GM12864 (cell line): Measurements from ENCODE around the gene AP1G2.

Experiments used
- DNase-seq: peaks from one replicate; pipeline ENCODE4 v3.0.0-alpha.2; 2011; ENCODE audit warnings: low read depth
- H3K4me3 ChIP-seq: 2 replicates; pipeline ENCODE4 v1.5.1; 2011; ENCODE audit warnings: mild to moderate bottlenecking, low read depth, low read length, control low read depth
- TF ChIP-seq, protein P1 (sequence below): IDR thresholded peaks from 2 replicates; pipeline ENCODE4 v1.5.1; 2011; ENCODE audit warnings: low read depth, mild to moderate bottlenecking, moderate library complexity, low read length, control low read depth, inconsistent platforms; ENCODE audit errors: missing control alignments

Gene AP1G2

DNA sequence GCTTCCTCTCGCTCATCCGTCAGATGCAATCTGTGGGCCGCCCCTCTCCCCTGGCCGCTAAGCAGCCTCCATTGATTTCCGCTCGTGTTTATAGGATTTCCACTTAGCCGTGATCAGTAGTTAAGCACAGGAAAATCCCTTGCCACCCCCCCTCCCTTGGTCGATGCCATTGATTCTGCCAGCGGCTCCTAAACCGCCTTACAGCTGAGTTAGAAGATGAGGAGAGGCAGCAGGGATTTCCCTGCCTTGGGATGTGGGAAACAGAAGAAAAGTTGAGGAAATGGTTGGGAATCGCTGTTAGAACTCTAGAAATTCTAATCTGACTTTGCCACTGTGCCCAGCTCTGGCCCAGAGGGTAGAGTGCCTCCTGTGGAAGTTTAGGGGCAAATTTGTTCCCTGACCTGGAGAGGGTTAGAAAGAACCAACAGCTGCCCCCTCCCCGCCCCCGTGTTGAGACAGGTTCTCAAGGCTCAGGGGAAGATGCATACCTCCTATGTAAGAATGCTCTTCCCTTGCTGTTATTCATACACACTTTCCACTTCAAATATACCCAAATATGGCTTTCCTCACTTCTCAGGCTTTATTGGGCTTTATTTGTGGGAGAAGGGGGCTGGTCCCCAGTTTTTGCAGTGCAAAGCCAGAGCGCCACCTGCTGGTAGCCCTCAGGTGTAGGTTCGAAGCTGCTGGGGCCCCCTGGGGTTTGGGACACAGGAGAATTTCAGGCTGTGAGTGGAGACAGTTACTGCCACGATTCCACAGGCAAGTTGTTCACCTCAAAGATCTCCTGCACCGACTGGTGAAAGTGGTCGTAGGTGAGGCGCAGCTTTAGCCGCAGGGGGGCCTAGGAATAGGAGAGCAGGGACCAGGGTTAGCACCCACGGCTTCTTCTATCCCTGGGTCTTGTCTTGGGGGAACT is 8.3 kb downstream of the AP1G2 start:
- TF ChIP-seq, protein P1, sequence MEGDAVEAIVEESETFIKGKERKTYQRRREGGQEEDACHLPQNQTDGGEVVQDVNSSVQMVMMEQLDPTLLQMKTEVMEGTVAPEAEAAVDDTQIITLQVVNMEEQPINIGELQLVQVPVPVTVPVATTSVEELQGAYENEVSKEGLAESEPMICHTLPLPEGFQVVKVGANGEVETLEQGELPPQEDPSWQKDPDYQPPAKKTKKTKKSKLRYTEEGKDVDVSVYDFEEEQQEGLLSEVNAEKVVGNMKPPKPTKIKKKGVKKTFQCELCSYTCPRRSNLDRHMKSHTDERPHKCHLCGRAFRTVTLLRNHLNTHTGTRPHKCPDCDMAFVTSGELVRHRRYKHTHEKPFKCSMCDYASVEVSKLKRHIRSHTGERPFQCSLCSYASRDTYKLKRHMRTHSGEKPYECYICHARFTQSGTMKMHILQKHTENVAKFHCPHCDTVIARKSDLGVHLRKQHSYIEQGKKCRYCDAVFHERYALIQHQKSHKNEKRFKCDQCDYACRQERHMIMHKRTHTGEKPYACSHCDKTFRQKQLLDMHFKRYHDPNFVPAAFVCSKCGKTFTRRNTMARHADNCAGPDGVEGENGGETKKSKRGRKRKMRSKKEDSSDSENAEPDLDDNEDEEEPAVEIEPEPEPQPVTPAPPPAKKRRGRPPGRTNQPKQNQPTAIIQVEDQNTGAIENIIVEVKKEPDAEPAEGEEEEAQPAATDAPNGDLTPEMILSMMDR: peak; percentile 93

DNA sequence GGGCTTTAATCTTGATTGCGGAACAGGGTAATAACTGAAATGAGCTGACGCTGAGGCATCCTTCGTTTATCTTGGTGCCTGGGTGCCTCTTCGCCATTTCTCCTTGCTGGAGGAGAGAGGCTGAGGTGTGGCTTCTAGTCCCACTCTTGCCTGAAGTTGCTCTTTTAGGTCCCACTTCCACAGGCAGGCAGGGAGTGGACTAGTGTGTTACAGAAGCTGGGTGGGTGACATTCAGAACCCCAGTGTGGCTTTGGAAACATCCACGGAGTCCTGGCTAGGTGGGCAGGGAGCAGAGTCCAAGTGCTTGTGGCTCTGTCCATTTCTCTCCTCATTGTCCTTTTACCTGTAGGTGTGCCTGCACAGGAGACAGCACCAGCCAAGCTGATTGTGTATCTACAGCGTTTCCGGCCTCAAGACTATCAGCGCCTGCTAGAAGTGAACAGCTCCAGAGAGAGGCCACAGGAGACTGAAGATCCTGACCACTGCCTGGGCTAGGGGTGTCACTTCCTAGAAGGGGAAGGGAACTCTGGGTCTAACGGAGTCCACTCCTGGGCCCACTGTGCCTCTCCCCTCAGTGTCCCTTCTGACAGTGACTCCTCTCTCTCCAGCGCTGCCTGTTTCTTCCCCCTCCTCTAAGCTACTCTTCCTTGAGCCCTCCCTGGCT is 9.1 kb downstream of the AP1G2 start:
- H3K4me3 ChIP-seq: no peak overlapping the region; the same call in 1 of the 2 replicates
- DNase-seq: no peak
- TF ChIP-seq, protein P1: no peak

More for the DNA sequence above, 8.3 kb downstream of the AP1G2 start:
- no peak overlapping the region for H3K4me3 ChIP-seq
- no peak for DNase-seq

DNA sequence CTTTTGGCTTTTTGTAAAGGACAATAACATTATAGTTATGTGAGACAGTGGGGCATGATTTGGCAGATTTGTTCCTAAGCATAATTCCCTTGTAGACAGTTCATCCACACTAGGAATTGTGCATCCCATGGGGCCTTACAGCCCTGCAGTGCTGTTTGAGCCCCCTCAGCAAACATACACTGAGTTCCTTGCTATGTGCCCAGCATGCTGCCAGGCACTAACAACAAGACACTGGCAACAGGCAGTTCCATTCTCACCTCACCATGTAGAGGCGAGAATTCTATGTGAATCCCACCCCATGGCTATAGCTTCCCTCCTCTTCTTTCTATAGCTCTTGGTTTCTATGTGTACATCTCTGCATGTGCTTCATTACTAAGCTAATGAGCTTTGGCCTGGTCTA is 9.6 kb downstream of the AP1G2 start:
- TF ChIP-seq, protein P1: no peak
- H3K4me3 ChIP-seq: peak overlapping the region; percentile 82; the same call in 1 of the 2 replicates
- no peak for DNase-seq

DNA sequence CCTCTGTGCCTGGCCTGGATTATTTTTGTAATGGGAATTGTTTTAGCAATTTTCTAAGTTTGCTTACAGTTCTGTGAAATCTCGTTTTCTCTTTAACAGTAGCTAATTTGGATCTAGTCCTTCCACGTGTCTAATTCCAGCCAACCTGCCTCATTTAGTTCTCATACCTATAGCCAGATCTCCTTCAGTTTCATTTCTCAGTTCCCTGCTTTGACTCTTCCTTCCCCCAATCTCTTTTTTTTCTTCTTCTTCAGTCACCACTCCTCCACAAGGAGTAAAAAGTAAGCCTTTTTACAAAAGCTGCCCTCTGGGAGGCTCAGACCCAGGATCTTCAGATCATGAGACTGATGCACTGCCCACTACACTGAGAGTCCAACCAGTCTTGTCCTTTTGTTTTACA is 10.1 kb downstream of the AP1G2 start:
- TF ChIP-seq, protein P1: no peak
- H3K4me3 ChIP-seq: peak overlapping the region; percentile 82
- DNase-seq: no peak

DNA sequence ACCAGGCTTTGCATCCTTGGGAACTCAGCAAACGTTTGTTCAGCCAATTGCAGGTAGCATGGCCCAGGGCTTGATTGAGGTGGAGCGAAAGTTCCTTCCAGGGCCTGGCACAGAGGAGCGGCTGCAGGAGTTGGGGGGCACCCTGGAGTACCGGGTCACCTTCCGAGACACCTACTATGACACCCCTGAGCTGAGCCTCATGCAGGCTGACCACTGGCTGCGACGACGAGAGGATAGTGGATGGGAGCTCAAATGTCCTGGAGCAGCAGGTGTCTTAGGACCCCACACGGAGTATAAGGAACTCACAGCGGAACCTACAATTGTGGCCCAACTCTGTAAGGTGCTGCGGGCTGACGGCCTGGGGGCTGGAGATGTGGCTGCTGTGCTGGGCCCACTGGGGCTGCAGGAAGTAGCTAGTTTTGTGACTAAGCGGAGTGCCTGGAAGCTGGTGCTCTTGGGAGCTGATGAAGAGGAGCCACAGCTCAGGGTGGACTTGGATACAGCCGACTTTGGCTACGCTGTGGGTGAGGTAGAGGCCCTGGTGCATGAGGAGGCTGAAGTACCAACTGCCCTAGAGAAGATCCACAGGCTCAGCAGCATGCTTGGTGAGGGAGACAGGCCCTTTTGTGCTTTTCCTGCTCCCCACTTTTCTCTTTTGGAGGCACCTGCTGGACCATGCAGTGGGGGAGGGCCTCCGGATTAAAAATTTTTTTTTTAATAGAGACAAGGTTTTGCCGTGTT is 10.7 kb downstream of the AP1G2 start:
- DNase-seq: no peak
- TF ChIP-seq, protein P1: no peak

DNA sequence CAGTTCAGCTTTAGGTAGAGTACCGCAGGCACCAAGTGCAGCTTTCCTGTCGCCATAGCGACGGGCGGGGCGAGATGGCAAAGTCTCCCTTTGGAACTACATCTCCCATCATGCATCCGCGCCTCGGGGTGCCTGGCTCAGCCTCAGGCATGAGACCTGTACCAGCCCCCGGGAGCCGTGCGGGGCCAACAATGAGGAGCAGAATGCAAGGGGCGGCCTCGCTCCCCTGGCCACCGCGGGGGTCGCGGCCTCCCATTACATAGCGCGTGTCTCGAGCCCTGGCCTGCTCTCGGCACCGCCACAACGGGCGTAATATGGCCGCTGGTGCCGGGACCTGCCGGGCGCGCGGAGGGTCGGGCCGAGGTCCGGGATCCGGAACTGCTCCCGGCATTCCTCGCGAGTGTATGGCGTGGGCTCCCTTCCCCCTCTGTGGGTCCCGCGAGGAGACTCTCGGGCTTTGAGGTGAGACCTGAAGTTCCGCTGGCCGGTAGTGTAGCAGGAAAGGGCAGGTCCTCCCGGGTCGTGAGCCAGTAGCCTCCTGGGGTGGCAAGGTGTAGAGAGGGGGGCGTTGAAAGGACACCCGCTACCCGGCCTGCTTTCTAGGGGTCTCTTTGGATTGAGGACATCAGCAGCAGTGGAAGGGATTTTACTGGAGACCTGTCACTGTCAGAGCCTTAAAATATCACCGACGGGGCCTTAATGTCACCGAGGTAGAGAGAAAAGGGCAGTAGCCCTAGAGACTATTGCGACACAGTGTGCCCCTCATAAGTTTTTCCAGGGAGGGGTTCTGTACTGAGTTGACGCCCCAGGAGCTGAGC is 11.5 kb downstream of the AP1G2 start, which contains the start of gene THTPA:
TSS of gene THTPA (plus strand) at position 390 of the 818 bp plus-strand sequence. CDS start 487 bp downstream, outside the sequence.
- TF ChIP-seq, protein P1: no peak
- peak; percentile 72 for DNase-seq
- peak within 1 kb of the TSS; percentile 82 for H3K4me3 ChIP-seq

More for the DNA sequence above, 10.7 kb downstream of the AP1G2 start:
- peak overlapping the region; percentile 82 for H3K4me3 ChIP-seq
